SH-SY5Y (cell line): ENCODE data around the gene CNMD.

Experiments used
- GATA2 ChIP-seq: IDR thresholded peaks from 2 replicates; pipeline ENCODE4 v1.6.1; 2011; ENCODE audit warnings: mild to moderate bottlenecking, low read depth, low read length
- GATA3 ChIP-seq: IDR thresholded peaks from 2 replicates; pipeline ENCODE4 v1.6.1; 2011; ENCODE audit warnings: low read depth, mild to moderate bottlenecking, low read length, moderate library complexity

GRCh38 chr13:52659340-52659739 lies 80.3 kb downstream of the CNMD start:
- TF ChIP-seq GATA2 (no peak), GATA3 (no peak)
